SKM-1 (cell line): ENCODE measurements around the gene CRNN.

ENCODE experiments used
- DNase-seq: peaks from one replicate; lab custom pipeline; 2025; ENCODE audit not compliant: unreplicated experiment; lab: John Stamatoyannopoulos, UW

Gene CRNN

GRCh38 chr1:152413909-152414308 lies at the start of gene CRNN:
Gene CRNN (minus strand): TSS chr1:152414263. CDS start chr1:152412233, 2,030 bp downstream.
- no peak for DNase-seq

GRCh38 chr1:152462636-152463035 lies 48.6 kb upstream of the CRNN start:
- DNase-seq = no peak

GRCh38 chr1:152461544-152461943 lies 47.5 kb upstream of the CRNN start:
- DNase-seq = peak; percentile 68

GRCh38 chr1:152460529-152460899 lies 46.5 kb upstream of the CRNN start:
- DNase-seq = no peak

GRCh38 chr1:152459596-152460528 lies 45.8 kb upstream of the CRNN start:
- DNase-seq = peak; percentile 90

GRCh38 chr1:152458384-152459185 lies 44.5 kb upstream of the CRNN start:
- DNase-seq = peak; percentile 88

GRCh38 chr1:152457561-152457960 lies 43.5 kb upstream of the CRNN start:
- no peak for DNase-seq

GRCh38 chr1:152457071-152457470 lies 43.0 kb upstream of the CRNN start:
- no peak for DNase-seq

- no peak for DNase-seq
Observed at GRCh38 chr1:152451254-152451653, 37.2 kb upstream of the CRNN start.

- DNase-seq = no peak
Observed at GRCh38 chr1:152449661-152450060, 35.6 kb upstream of the CRNN start.

GRCh38 chr1:152448496-152448895 lies 34.4 kb upstream of the CRNN start:
- DNase-seq = no peak

GRCh38 chr1:152448095-152448494 lies 34.0 kb upstream of the CRNN start:
- no peak for DNase-seq

- DNase-seq = no peak
Observed at GRCh38 chr1:152447484-152447883, 33.4 kb upstream of the CRNN start.

GRCh38 chr1:152444045-152444444 lies 30.0 kb upstream of the CRNN start:
- DNase-seq = no peak

GRCh38 chr1:152442765-152443164 lies 28.7 kb upstream of the CRNN start:
- no peak for DNase-seq

GRCh38 chr1:152442301-152442700 lies 28.2 kb upstream of the CRNN start:
- no peak for DNase-seq

- no peak for DNase-seq
Observed at GRCh38 chr1:152441756-152442155, 27.7 kb upstream of the CRNN start.

- peak; percentile 85 for DNase-seq
Observed at GRCh38 chr1:152440635-152441471, 26.8 kb upstream of the CRNN start.

GRCh38 chr1:152436593-152437496 lies 22.8 kb upstream of the CRNN start:
- DNase-seq = no peak

- no peak for DNase-seq
Observed at GRCh38 chr1:152427458-152427857, 13.4 kb upstream of the CRNN start.
